ENCODE measurements around the gene GPRASP1. TPM values are rescaled to one million over a fixed set of nuclear protein-coding genes. Genes with fewer than 3 reads are reported as not detected.

GPRASP1 gene
- total RNA-seq, 1 experiment from 2014 or later, result 1.1 TPM

DNA sequence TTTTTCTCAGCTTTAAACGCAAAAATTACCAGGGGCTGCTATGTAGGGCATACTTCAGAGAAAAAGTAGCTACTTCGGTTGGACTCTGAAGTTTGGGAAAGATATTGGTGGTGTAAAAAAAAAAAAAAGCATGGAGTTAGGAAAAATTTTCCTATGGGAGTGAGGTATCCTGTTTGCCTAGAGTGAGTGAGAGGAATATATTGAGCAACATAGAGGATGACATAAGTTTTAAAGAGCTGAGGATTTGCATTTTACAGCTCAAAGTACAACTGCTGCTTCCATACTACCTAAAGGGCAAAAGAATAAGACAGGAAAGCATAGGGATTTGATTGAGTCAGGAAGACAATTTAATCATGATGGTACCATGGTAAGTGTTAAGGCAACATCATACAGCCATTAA lies 7.3 kb downstream of the GPRASP1 start:
- H3K4me3 ChIP-seq (replicated peaks in 1 of 2; ENCODE audit: low read depth in 1 of 2, low read length in 2 of 2), result no peak overlapping the region
- ChIA-PET CTCF (no interaction called here), RAD21 (ENCODE audit: low non-redundant PET in 1 of 2, low total read pairs in 2 of 2, uncharacterized antibody in 2 of 2, unreplicated experiment in 2 of 2) (no interaction called here), POLR2A (no interaction called here)
- TF ChIP-seq, protein P1, sequence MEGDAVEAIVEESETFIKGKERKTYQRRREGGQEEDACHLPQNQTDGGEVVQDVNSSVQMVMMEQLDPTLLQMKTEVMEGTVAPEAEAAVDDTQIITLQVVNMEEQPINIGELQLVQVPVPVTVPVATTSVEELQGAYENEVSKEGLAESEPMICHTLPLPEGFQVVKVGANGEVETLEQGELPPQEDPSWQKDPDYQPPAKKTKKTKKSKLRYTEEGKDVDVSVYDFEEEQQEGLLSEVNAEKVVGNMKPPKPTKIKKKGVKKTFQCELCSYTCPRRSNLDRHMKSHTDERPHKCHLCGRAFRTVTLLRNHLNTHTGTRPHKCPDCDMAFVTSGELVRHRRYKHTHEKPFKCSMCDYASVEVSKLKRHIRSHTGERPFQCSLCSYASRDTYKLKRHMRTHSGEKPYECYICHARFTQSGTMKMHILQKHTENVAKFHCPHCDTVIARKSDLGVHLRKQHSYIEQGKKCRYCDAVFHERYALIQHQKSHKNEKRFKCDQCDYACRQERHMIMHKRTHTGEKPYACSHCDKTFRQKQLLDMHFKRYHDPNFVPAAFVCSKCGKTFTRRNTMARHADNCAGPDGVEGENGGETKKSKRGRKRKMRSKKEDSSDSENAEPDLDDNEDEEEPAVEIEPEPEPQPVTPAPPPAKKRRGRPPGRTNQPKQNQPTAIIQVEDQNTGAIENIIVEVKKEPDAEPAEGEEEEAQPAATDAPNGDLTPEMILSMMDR (IDR thresholded peaks at IDR 0.05 in 2 of 3, conservative IDR thresholded peaks at IDR 0.05 in 1 of 3; ENCODE audit: borderline replicate concordance in 1 of 3, insufficient read depth in 1 of 3, low read depth in 2 of 3, low read length in 2 of 3), result no peak
- TF ChIP-seq SRF (IDR thresholded peaks at IDR 0.05; ENCODE audit: low read depth) (no peak), SP1 (IDR thresholded peaks at IDR 0.05; ENCODE audit: low read depth) (no peak), JUND (IDR thresholded peaks at IDR 0.05) (no peak), EGR1 (IDR thresholded peaks at IDR 0.05; ENCODE audit: low read depth) (no peak), CBX3 (IDR thresholded peaks at IDR 0.05; ENCODE audit: low read depth) (no peak), FOSL1 (IDR thresholded peaks at IDR 0.05; ENCODE audit: low read depth) (no peak), ELF1 (IDR thresholded peaks at IDR 0.05; ENCODE audit: borderline replicate concordance, low read depth) (no peak)
- TF ChIP-seq, protein P2, sequence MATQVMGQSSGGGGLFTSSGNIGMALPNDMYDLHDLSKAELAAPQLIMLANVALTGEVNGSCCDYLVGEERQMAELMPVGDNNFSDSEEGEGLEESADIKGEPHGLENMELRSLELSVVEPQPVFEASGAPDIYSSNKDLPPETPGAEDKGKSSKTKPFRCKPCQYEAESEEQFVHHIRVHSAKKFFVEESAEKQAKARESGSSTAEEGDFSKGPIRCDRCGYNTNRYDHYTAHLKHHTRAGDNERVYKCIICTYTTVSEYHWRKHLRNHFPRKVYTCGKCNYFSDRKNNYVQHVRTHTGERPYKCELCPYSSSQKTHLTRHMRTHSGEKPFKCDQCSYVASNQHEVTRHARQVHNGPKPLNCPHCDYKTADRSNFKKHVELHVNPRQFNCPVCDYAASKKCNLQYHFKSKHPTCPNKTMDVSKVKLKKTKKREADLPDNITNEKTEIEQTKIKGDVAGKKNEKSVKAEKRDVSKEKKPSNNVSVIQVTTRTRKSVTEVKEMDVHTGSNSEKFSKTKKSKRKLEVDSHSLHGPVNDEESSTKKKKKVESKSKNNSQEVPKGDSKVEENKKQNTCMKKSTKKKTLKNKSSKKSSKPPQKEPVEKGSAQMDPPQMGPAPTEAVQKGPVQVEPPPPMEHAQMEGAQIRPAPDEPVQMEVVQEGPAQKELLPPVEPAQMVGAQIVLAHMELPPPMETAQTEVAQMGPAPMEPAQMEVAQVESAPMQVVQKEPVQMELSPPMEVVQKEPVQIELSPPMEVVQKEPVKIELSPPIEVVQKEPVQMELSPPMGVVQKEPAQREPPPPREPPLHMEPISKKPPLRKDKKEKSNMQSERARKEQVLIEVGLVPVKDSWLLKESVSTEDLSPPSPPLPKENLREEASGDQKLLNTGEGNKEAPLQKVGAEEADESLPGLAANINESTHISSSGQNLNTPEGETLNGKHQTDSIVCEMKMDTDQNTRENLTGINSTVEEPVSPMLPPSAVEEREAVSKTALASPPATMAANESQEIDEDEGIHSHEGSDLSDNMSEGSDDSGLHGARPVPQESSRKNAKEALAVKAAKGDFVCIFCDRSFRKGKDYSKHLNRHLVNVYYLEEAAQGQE (IDR thresholded peaks at IDR 0.05; ENCODE audit: low read depth), result no peak
- H3K36me3 ChIP-seq (ENCODE audit: control insufficient read depth in 1 of 2, insufficient read depth in 2 of 2, low read length in 2 of 2), result no peaks in the 10 kb centered on the region
- no peak overlapping the region for H3K27ac ChIP-seq (ENCODE audit: low read depth, low read length)
- no peaks in the 10 kb centered on the region for H3K9me3 ChIP-seq (ENCODE audit: control insufficient read depth in 1 of 2, insufficient read depth in 1 of 2, low read depth in 1 of 2, low read length in 2 of 2)
- no peaks in the 10 kb centered on the region for H4K20me1 ChIP-seq (ENCODE audit: insufficient read depth)
- no peaks in the 10 kb centered on the region for H3K9me2 ChIP-seq (ENCODE audit: insufficient read depth)
- no peak overlapping the region for H3K9ac ChIP-seq (ENCODE audit: low read length)
- ATAC-seq, result no peak
- no peak overlapping the region for H3K4me2 ChIP-seq (ENCODE audit: low read length)
- intact Hi-C loops (cut with micrococcal nuclease), result loop anchor here (5.0 kb wide), 1 partner anchor 49 kb away; no protein-coding TSS in a partner anchor
- H2AFZ ChIP-seq (ENCODE audit: low read depth, low read length, poor library complexity, severe bottlenecking), result no peak overlapping the region
- no peak for DNase-seq (ENCODE audit: low read depth, low spot score)
- no peaks in the 10 kb centered on the region for H3K27me3 ChIP-seq (ENCODE audit: insufficient read depth, low read length)
- no peaks in the 10 kb centered on the region for H3K4me1 ChIP-seq (ENCODE audit: control insufficient read depth in 1 of 2, insufficient read depth in 2 of 2, low read length in 2 of 2)
- H3K79me2 ChIP-seq (ENCODE audit: insufficient read depth, low read length), result no peaks in the 10 kb centered on the region
- no TSS peak for BruUV-seq (replicated peaks)

All from HCT116 (cell line).